Gastroesophageal sphincter (tissue), 4 donors: ENCODE results near the gene HOXB6. TPM values are rescaled to one million over a fixed set of nuclear protein-coding genes. Genes with fewer than 3 reads are reported as not detected.

Experiments
- ATAC-seq: fragments of 150-250 bp; one replicate; pipeline ENCODE4 v1.9.1; 2016; ENCODE audit warnings: mild to moderate bottlenecking, moderate library complexity
- H3K27ac ChIP-seq, 4 donors: fragments of 200-600 bp; sonication (generic) in 3 of 4; 1 replicate in 3 of 4; 2 replicates in 1 of 4; pipeline ENCODE4 v1.5.1; 2016 to 2019
- H3K27me3 ChIP-seq: fragments of 200-600 bp; sonication (generic); one replicate; pipeline ENCODE4 v1.5.1; 2019
- H3K36me3 ChIP-seq, 2 donors: fragments of 200-600 bp; sonication (generic); one replicate each; pipeline ENCODE4 v1.5.1; 2019; ENCODE audit warnings: control low read depth in 1 of 2
- H3K4me1 ChIP-seq, 3 donors: fragments of 200-600 bp; sonication (generic); 1 replicate in 2 of 3; 2 replicates in 1 of 3; pipeline ENCODE4 v1.5.1; 2016 to 2019; ENCODE audit warnings: control low read depth in 2 of 3
- H3K4me3 ChIP-seq, 2 donors: fragments of 200-600 bp; sonication (generic); one replicate each; pipeline ENCODE4 v1.5.1; 2019; ENCODE audit warnings: mild to moderate bottlenecking in 1 of 2, moderate library complexity in 1 of 2
- H3K9me3 ChIP-seq, 3 donors: fragments of 200-600 bp; sonication (generic); one replicate each; pipeline ENCODE4 v1.5.1; 2017 to 2019; ENCODE audit warnings: control low read depth in 2 of 3
- EP300 ChIP-seq: sonication (generic); formaldehyde crosslinking; IDR thresholded peaks from one replicate; pipeline ENCODE4 v1.6.1; 2017; ENCODE audit warnings: antibody characterized with exemption, mild to moderate bottlenecking
- POLR2A ChIP-seq, 2 donors: fragments of 450-650 bp; IDR thresholded peaks; one replicate each; pipeline ENCODE4 v1.6.1; 2017; ENCODE audit warnings: antibody characterized with exemption in 2 of 2, mild to moderate bottlenecking in 2 of 2, moderate library complexity in 1 of 2
- POLR2AphosphoS5 ChIP-seq: sonication (generic); formaldehyde crosslinking; IDR thresholded peaks from one replicate; pipeline ENCODE4 v1.6.1; 2017; ENCODE audit warnings: antibody characterized with exemption
- WGBS, 2 donors: methylation state at CpG; one replicate each; pipeline ENCODE4 v1.1.5; 2018; ENCODE audit warnings: low coverage in 1 of 2; 5-methylcytosine and 5-hydroxymethylcytosine counted together
- total RNA-seq, 4 donors: library from RNA; depleted of rRNA; stranded (reverse); fragments of >200 nt; gene quantifications; one replicate each; pipeline ENCODE4 v1.1.0, GENCODE V29; 2016
- TF ChIP-seq, protein P1 (sequence below), 4 experiments: fragments of 200-600 bp in 2 of 4; fragments of 450-650 bp in 2 of 4; sonication (generic) in 1 of 4; IDR thresholded peaks; one replicate each; pipeline ENCODE4 v1.5.1; 2017 to 2019; ENCODE audit warnings: antibody characterized with exemption in 4 of 4, mild to moderate bottlenecking in 2 of 4, moderate library complexity in 2 of 4

HOXB6 gene
- total RNA-seq, 4 donors from 2014 or later: 4.9 to 40.1 (median 5.1) TPM

DNA sequence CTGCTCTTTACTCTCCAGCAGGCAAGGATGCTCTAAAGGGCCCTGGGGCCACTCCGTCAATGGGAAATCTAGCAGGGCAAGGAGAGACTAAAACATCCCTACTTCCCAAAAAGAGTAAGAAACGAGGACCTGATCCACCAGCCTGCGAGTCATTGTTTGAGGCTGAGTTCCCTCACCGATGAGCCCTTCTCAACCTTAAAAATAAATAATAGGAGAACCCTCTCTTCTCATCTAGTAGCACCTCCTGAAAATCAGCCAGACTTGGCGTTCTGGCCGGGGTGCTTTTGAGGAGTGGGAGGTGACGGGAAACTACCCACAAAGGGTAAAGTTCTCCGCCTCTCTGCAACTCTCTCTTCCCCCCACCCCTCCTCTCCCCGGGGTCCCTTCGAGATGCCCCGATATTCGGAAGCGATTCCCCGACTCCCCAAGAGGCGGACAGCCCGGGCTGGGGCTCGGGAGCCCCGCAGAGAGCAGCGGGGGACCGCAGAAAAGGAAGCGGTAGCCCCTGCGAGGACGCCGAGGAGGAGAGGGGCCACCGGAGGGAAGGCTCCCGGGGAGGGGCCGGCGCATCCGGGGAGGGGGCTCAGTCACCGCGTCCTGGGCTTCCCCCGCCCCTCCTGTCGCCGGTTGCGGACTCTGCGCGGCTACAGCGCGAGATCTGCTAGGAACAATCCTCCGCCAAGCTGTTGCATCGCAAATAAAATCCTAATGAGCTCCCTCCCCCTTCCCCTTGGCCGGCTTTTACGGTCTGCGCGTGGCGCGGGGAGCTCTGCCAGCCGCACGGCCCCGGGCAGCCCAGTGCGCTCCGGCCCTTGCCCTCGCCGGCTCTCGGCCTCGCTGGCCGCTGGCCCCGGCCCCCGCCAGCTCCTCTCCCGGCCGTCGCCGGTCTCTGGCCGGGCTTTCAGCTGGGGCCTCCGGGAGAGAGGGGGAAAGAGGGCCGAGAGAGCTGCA, 20.0 kb upstream of the HOXB6 start:
- ATAC-seq: peak; percentile 20
- peaks cover 100% of the 10 kb centered on the region for H3K27me3 ChIP-seq
- H3K9me3 ChIP-seq: no peaks in the 10 kb centered on the region
- H3K27ac ChIP-seq: no peak overlapping the region
- peak overlapping the region in 1 of 2 donors; percentile 41 for H3K4me3 ChIP-seq
- peaks cover 0 to 26% (median 23%) of the 10 kb centered on the region in 3 donors for H3K4me1 ChIP-seq
- TF ChIP-seq, protein P1, sequence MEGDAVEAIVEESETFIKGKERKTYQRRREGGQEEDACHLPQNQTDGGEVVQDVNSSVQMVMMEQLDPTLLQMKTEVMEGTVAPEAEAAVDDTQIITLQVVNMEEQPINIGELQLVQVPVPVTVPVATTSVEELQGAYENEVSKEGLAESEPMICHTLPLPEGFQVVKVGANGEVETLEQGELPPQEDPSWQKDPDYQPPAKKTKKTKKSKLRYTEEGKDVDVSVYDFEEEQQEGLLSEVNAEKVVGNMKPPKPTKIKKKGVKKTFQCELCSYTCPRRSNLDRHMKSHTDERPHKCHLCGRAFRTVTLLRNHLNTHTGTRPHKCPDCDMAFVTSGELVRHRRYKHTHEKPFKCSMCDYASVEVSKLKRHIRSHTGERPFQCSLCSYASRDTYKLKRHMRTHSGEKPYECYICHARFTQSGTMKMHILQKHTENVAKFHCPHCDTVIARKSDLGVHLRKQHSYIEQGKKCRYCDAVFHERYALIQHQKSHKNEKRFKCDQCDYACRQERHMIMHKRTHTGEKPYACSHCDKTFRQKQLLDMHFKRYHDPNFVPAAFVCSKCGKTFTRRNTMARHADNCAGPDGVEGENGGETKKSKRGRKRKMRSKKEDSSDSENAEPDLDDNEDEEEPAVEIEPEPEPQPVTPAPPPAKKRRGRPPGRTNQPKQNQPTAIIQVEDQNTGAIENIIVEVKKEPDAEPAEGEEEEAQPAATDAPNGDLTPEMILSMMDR (IDR thresholded peaks at IDR 0.05): no peak
- TF ChIP-seq POLR2A (IDR thresholded peaks at IDR 0.05) (no peak), POLR2AphosphoS5 (no peak)
- H3K36me3 ChIP-seq: no peaks in the 10 kb centered on the region
- WGBS, 2 donors: 1 to 4% methylated on average over 8 to 29 of the region's 66 CpGs

DNA sequence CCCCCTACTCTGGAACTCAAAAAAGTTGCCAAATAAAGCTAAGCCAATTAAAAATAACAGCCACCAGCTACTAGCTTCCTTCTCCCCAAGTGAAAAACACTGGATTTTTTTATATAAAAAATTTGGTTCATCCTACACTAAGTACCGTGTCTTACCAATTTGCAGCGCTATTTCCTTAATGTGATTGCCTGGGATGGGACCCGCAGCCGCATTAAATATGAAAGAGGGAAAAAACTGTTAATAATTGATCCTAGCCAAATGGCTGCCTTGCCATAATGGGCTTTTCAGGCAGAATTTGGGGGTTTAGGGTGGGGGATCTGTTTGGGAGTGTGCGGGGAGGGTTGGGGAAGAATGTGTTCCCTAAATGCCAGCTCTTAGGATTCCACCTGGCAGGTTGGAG, 19.3 kb upstream of the HOXB6 start:
- Histone ChIP-seq H3K9me3 (no peaks in the 10 kb centered on the region), H3K27ac (no peak overlapping the region), H3K36me3 (no peaks in the 10 kb centered on the region), H3K4me3 (no peak overlapping the region), H3K27me3 (peaks cover 100% of the 10 kb centered on the region), H3K4me1 (peaks cover 0 to 26% (median 23%) of the 10 kb centered on the region in 3 donors)
- 13 to 16% methylated on average over 4 of the region's 5 CpGs for WGBS, 2 donors
- ATAC-seq: no peak
- TF ChIP-seq, protein P1 (IDR thresholded peaks at IDR 0.05): no peak
- TF ChIP-seq POLR2AphosphoS5 (no peak), POLR2A (IDR thresholded peaks at IDR 0.05) (no peak), EP300 (no peak)

DNA sequence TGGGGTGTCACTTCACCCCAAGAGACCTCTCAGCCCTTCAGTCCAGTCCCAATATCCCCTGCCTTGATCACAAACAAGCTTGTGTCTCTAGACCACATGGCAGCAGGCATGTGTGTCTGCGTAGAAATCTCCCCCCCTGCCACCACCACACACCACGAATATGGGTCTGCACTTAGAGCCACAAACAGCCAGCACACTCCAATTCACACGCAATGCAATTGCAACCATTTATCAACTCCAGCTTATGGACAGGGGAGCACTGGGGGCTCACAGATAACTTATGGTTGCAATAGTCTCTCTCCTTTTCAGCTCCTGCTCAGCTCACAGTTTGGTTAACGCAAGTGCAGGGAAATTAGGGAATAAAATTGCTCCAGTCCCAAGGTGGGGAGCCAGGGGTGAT, 18.8 kb upstream of the HOXB6 start:
- TF ChIP-seq POLR2AphosphoS5: no peak
- TF ChIP-seq POLR2A (IDR thresholded peaks at IDR 0.05): no peak
- TF ChIP-seq, protein P1 (IDR thresholded peaks at IDR 0.05): no peak
- TF ChIP-seq EP300: no peak
- Histone ChIP-seq H3K4me3 (no peak overlapping the region), H3K27me3 (peaks cover 100% of the 10 kb centered on the region), H3K9me3 (no peaks in the 10 kb centered on the region), H3K27ac (no peak overlapping the region), H3K36me3 (no peaks in the 10 kb centered on the region), H3K4me1 (peaks cover 0 to 30% (median 23%) of the 10 kb centered on the region in 3 donors)
- WGBS, 2 donors: 7 to 50% methylated on average over 1 to 2 of the region's 4 CpGs
- ATAC-seq: no peak

DNA sequence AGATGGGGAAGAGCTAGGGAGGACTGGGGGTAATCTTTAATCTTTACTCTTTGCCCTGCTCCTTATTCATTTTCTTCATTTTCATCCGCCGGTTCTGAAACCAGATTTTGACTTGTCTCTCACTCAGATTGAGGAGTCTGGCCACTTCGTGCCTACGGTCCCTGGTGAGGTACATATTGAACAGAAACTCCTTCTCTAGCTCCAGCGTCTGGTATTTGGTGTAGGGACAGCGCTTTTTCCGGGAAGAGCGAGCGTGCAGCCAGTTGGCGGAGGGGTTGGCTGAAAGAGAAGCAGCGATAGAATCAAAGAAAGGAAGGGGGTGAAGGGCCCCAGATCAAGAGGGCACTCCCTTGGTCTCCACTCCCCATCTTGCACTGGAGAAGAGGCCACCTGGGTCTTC, 18.1 kb upstream of the HOXB6 start:
- Histone ChIP-seq H3K36me3 (no peaks in the 10 kb centered on the region), H3K4me3 (no peak overlapping the region), H3K4me1 (peaks cover 0 to 37% (median 23%) of the 10 kb centered on the region in 3 donors), H3K9me3 (no peaks in the 10 kb centered on the region), H3K27me3 (peaks cover 99% of the 10 kb centered on the region), H3K27ac (no peak overlapping the region)
- no peak for ATAC-seq
- TF ChIP-seq, protein P1 (IDR thresholded peaks at IDR 0.05): no peak
- TF ChIP-seq EP300 (no peak), POLR2A (IDR thresholded peaks at IDR 0.05) (no peak), POLR2AphosphoS5 (no peak)
- WGBS, 2 donors: 14 to 18% methylated on average over 3 to 7 of the region's 11 CpGs
